GM21786 (cell line): Measurements from ENCODE around the gene FDXR.

Source experiments
- ATAC-seq: cut with Tn5 transposase; IDR thresholded peaks from one replicate; pipeline ENCODE4 v1.9.1; 2021; ENCODE audit not compliant: unreplicated experiment

FDXR gene

GRCh38 chr17:74859459-74860228, 13.2 kb downstream of the FDXR start, which contains the start of gene GRIN2C:
TSS of gene GRIN2C (minus strand) at chr17:74859885. CDS start at chr17:74855092, 4,793 bp downstream.
- ATAC-seq = no peak

GRCh38 chr17:74858672-74859458, 13.9 kb downstream of the FDXR start:
- ATAC-seq = no peak

GRCh38 chr17:74857191-74857590, 15.6 kb downstream of the FDXR start:
- no peak for ATAC-seq

GRCh38 chr17:74856112-74856511, 16.7 kb downstream of the FDXR start:
- no peak for ATAC-seq

- no peak for ATAC-seq
Measured at GRCh38 chr17:74855323-74855722, 17.5 kb downstream of the FDXR start.

GRCh38 chr17:74854792-74855191, 18.0 kb downstream of the FDXR start:
- ATAC-seq = no peak

- ATAC-seq = no peak
Measured at GRCh38 chr17:74853669-74854068, 19.1 kb downstream of the FDXR start.

GRCh38 chr17:74853048-74853397, 19.8 kb downstream of the FDXR start:
- ATAC-seq = no peak

- no peak for ATAC-seq
Measured at GRCh38 chr17:74852237-74853047, 20.4 kb downstream of the FDXR start.

GRCh38 chr17:74851612-74852236, 21.1 kb downstream of the FDXR start:
- no peak for ATAC-seq

- no peak for ATAC-seq
Measured at GRCh38 chr17:74850914-74851313, 21.9 kb downstream of the FDXR start.

GRCh38 chr17:74850310-74850709, 22.5 kb downstream of the FDXR start:
- ATAC-seq = no peak

- no peak for ATAC-seq
Measured at GRCh38 chr17:74848656-74849399, 24.0 kb downstream of the FDXR start.

- ATAC-seq = no peak
Measured at GRCh38 chr17:74846621-74847020, 26.2 kb downstream of the FDXR start.

- no peak for ATAC-seq
Measured at GRCh38 chr17:74843352-74843627, 29.5 kb downstream of the FDXR start.

GRCh38 chr17:74842599-74843351, 30.0 kb downstream of the FDXR start:
- no peak for ATAC-seq

- ATAC-seq = no peak
Measured at GRCh38 chr17:74842146-74842598, 30.6 kb downstream of the FDXR start.

- ATAC-seq = no peak
Measured at GRCh38 chr17:74840989-74841666, 31.7 kb downstream of the FDXR start.
